SK-N-SH (cell line): ENCODE measurements around the gene AGBL4.

Experiments used
- CHD2 ChIP-seq: fragments of 150-350 bp; IDR thresholded peaks from 2 replicates; pipeline ENCODE4 v1.6.1; 2018; ENCODE audit warnings: low read length; ENCODE audit not compliant: partially characterized antibody
- CTCF ChIP-seq: fragments of 200-600 bp; sonication (generic); IDR thresholded peaks from 2 replicates; pipeline ENCODE4 v1.6.1; 2017; ENCODE audit warnings: antibody characterized with exemption, mild to moderate bottlenecking, moderate library complexity
- EZH2phosphoT487 ChIP-seq: fragments of 200-600 bp; sonication (generic); IDR thresholded peaks from 2 replicates; pipeline ENCODE4 v1.6.1; 2017; ENCODE audit warnings: low read depth, mixed run types, mild to moderate bottlenecking, antibody characterized with exemption, moderate library complexity, borderline replicate concordance
- GABPA ChIP-seq: IDR thresholded peaks from 2 replicates; pipeline ENCODE4 v1.4.0; 2012; ENCODE audit warnings: low read depth, mild to moderate bottlenecking
- GATA2 ChIP-seq: sonication (generic); formaldehyde crosslinking; IDR thresholded peaks from 2 replicates; pipeline ENCODE4 v1.5.0; 2020; ENCODE audit warnings: mild to moderate bottlenecking, missing genetic modification reagents
- JUND ChIP-seq: IDR thresholded peaks from 2 replicates; pipeline ENCODE4 v1.4.0; 2012
- MAX ChIP-seq: IDR thresholded peaks from 2 replicates; pipeline ENCODE4 v1.4.0; 2012; ENCODE audit warnings: low read depth
- MXI1 ChIP-seq: IDR thresholded peaks from 2 replicates; pipeline ENCODE4 v1.6.1; 2012; ENCODE audit warnings: mild to moderate bottlenecking, low read depth, low read length, improper control_type of control experiment
- RAD21 ChIP-seq: IDR thresholded peaks from 2 replicates; pipeline ENCODE4 v1.6.1; 2012; ENCODE audit warnings: mild to moderate bottlenecking, low read length
- RFX5 ChIP-seq: IDR thresholded peaks from 2 replicates; pipeline ENCODE4 v1.6.1; 2012; ENCODE audit warnings: mild to moderate bottlenecking, improper control_type of control experiment, low read length
- TAF1 ChIP-seq: IDR thresholded peaks from 2 replicates; pipeline ENCODE4 v1.6.1; 2012; ENCODE audit warnings: low read depth, mild to moderate bottlenecking, low read length, moderate library complexity, borderline replicate concordance
- USF1 ChIP-seq: IDR thresholded peaks from 2 replicates; pipeline ENCODE4 v1.4.0; 2012; ENCODE audit warnings: low read depth, borderline replicate concordance
- YY1 ChIP-seq: IDR thresholded peaks from 2 replicates; pipeline ENCODE4 v1.4.0; 2012; ENCODE audit warnings: low read depth, mild to moderate bottlenecking

GRCh38 chr1:49252917-49253316, 770.8 kb downstream of the AGBL4 start:
- TF ChIP-seq EZH2phosphoT487 (no peak), CTCF (no peak), JUND (no peak), GATA2 (CRISPR knock-in tag) (no peak), GABPA (no peak), TAF1 (no peak), RFX5 (no peak), RAD21 (no peak), USF1 (no peak), MAX (no peak), CHD2 (no peak), YY1 (no peak), MXI1 (no peak)
